GM21737 (cell line): Measurements from ENCODE around the gene C19orf81.

ENCODE experiments used
- ATAC-seq: cut with Tn5 transposase; IDR thresholded peaks from one replicate; pipeline ENCODE4 v1.9.1; 2021; ENCODE audit warnings: mild to moderate bottlenecking, moderate library complexity; ENCODE audit not compliant: unreplicated experiment

The C19orf81 gene

DNA sequence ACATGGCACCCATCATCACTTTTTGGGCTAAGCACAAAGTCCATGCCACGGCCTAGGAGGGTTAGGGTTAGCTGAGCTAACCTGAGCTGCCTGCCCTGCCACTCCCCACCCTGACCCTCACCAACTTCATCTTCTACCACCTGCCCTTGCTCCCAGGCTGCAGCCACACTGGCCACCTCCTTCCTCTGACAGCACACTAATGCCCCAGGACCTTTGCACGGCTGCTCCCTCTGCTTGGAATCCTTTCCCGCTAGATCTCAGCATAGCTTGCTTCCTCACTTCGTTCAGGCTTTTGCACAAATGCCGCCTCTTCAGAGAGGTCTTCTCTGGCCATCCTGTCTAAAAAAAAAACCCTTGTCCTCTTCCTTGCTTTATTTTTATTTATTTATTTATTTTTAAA is 57.1 kb downstream of the C19orf81 start:
- no peak for ATAC-seq

DNA sequence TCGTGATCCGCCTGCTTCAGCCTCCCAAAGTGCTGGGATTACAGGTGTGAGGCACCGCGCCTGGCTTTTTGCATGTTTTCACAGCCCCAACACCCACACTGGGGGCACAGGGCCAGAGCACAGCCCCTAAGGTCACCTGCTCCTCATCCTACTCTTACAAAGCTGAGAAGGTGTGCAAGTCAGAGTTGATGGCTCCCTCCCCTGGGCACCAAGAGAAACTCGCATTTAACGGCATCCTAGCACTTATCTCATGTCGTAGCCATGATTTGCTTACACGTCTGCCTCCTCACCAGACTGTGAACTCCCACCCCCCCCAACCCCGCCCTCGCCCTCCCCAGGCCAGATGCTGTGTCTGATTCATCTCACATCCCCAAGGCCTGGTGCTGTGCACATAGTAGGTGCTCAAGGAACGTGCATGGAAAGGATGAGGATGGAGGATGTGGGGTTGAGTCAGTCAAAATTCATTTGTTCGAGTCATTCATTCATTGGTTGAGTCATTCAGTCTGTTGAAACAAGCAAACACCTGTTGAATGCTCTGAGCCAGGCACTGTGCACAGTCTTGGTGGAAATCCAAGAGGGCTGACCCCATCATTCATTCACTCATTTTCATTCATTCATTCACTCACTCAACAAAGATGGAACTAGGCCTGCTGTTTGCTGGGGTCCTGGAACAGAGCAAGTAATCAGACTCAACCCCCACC is 59.1 kb downstream of the C19orf81 start:
- no peak for ATAC-seq
